Measurements from ENCODE around the gene CASK.

DNA sequence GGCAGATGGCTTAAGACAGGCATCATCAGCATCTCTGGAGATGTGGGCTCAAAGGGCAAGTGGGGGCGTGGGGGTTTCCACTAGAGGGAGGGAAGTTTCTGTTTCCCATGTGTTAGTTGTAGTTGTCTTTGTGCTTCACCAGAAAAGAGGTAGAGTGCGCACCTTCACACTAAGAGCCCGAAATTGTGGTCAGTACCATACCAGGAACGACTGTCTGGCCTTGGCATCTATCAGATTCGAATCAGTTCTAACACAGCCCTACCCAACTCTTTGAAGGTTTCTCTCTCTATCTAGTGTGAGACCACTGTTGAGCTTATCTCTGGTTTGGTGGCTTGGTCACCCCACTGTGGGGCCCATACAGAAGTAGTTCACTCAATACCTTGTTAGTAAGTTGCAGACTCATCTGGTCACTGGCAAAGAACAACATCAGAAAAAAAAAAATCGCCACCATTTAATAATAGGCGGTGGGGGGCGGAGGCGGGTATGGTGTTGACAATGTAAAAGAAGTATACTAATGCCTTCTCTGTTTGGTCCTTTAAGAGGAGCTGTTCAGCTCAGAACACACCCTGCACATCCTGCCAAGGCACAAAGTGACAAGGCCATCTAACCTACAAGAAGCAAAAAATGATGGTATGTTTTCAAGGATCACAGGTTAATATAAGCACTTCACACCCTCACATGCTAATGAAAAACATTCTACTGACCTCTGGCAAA, 405.1 kb downstream of the CASK start:
- TF ChIP-seq POLR2A (IDR thresholded peaks at IDR 0.05; ENCODE audit: low read length) (no peak), GATA1 (IDR thresholded peaks at IDR 0.05; ENCODE audit: low read depth, low read length) (no peak)

Data from erythroblast (primary cell).